NCI-H526 (cell line): ENCODE results near the gene SORCS3.
"Not testable (repeated sequence)": the region's sequence is repeated elsewhere in the genome, so short reads cannot be mapped to it uniquely, and the experiment has no call there.

Experiments
- DNase-seq, 2 experiments: peaks; one replicate each; lab custom pipeline; 2025; lab: John Stamatoyannopoulos, UW

The SORCS3 gene

DNA sequence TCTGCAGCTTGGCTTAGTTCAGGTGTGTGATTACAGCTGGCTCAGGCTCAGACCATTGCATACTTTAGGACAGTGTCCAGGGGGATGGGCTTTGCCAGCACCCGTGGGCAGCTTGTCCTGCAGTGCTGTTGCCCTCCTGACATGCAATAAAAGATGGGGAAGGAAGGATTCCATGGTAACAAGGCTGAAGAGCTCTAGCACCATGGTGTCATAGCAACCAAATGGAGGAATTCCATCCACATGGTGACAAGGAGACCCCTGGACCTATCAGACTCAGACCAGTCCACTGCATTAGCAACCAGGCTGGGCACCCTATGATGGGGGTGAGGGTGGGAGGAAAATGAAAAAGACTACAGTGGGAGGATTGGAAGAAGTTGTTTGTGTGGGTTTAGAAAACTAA is 49.9 kb downstream of the SORCS3 start:
- no peak for DNase-seq

DNA sequence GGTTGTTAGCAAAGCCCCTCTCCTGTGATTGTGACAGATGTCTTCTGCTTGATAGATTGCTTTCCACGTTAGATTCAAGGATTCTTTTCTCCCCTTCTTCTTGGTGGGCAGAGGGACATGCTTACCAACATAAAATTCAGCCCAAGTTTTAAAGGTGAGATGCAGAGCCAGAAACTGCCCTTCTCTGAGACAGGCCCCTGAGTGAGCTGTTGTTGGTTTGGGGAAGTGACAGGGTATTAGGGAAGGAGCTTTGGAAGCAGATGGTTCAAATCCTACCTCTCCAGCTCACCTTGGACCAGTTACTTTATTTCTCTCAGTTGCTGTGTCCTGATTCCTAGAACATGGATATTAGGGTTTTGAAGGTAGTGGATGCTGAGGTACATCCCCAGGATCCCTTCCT is 53.0 kb downstream of the SORCS3 start:
- no peak for DNase-seq

DNA sequence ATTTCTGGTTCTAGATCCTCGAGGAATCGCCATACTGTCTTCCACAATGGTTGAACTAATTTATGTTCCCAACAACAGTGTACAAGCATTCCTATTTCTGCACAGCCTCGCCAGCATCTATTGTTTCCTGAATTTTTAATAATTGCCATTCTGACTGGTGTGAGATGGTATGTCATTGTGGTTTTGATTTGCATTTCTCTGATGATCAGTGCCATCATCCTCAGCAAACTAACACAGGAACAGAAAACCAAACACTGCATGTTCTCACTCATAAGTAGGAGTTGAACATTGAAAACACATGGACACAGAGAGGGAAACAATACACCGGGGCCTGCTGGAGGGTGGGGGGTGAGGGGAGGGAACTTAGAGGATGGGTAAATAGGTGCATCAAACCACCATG is 62.2 kb downstream of the SORCS3 start:
- DNase-seq: not testable (repeated sequence)

DNA sequence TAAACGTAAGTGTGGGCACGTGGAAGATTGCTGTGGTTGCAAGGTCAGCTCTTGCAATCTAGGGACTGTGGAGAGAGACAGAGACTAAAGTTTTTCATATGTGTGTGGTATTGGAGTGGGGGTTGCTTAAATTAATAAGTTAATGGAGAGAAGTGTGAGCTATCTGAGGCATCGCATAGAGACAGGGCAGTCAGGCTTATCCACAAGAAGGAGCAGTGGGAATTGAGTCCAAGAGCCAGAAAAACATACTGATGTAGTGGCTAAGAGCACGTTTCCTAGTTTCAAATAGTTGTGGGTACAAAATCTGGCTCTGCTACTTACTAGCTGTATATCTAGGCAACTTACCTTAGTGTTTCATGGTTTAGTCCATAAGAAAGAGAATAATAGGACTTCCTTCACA is 65.8 kb downstream of the SORCS3 start:
- no peak for DNase-seq

DNA sequence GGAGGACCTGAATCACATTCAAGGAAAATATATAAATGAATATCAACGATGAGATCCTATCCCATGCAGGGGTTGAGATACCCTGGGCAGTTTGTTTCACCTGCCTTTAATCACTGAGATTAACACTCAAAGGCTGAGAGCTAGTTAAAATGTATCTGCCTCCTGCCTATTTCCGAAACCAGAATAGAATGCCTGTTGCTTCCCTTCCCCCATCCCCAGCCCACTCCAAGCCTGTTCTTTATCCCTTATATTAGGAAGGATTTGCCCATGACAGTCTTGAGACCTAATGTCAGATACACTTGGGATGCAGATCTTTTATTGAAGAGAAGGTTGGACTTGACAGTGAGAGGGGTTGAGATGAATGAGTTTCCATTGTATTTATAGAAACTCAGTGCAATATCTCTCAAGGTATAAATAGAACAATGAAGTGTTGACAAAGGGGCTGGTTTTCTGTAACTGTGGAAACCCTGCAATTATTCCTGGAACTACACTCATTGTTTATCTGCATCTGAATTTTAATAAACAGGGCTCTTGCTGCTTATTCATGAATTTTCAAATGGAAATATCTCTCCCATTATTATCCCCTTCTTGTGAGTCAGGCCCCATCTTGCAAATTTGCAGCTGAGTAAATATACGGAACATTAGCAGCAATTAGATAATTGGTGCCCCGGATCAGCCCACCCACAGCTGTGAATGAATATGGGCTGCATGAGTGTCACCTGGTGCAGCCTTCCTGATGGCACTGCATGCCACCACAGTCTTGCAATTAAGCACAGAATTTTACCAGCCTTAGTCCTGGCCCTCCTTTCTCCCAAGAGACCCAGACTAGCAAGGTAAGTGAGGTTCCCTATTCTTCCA is 66.7 kb downstream of the SORCS3 start:
- DNase-seq: no peak

DNA sequence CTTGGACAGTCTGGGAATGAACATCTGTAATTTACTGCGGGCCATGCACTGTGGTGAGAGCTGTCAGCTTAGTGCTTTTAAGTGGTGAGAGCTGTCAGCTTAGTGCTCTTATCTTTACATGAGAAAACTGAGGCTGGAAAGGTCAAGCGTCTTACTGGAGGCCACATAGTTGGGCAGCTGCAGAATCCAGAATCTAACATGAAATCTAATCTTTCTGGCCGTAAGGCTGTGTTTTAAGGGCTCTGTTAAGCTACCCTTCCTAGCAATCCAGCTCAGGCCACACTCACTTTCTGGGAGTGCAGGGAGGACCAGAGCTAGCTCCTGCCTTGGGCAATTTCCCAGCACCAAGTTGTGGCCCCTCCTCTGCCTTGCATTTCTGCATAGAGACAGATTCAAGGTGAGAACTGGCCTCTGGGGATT is 70.2 kb downstream of the SORCS3 start:
- no peak for DNase-seq

DNA sequence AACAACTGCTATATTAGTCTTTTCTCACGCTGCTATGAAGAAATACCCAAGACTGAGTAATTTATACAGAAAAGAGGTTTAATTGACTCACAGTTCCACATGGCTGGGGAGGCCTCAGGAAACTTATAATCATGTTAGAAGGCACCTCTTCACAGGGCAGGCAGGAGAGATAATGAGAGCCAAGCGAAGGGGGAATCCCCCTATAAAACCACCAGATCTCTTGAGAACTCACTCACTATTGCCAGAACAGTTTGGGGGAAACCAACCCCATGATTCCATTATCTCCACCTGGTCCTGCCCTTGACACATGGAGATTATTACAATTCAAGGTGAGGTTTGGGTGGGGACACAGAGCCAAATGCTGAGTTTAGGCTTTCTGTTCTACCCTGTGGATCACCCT is 89.5 kb downstream of the SORCS3 start:
- DNase-seq: not testable (repeated sequence)

DNA sequence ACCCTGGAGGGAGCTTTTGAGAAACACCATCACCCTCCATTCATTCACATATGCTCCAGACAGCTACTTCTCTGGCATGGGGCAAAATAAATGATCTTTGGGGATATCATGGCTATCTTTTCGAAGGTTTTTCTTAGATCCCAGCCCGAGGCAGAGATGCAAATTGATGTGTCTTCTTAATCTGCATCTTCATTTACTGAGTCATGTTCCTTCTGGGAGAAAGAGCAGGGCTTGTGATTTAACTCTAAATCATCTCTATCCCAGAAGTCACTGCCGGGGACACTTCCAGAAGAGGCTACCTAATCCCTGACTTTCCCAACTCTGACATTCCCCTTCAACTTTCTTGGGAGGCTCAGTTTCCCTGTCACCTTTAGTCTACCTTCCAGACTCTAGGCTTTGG is 90.1 kb downstream of the SORCS3 start:
- DNase-seq: no peak

DNA sequence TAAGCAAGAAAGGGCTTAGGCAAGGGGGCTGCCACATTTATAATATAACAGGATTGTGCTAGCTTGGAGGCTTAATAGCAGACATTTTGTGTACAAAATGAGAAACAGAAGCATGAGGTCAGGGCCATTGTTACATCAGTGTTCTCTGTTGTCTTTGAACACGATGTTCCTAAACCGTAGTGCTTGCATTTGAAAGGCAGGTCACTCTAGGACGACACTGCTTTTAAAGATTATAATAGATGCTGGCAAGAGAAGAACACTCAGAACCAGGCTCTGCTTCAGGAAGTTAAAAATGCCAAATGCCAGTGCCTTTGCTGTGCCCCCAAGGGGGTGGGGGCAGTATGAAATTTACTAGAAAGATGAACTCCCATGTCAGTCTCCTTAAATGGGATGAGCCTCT is 91.1 kb downstream of the SORCS3 start:
- no peak for DNase-seq

DNA sequence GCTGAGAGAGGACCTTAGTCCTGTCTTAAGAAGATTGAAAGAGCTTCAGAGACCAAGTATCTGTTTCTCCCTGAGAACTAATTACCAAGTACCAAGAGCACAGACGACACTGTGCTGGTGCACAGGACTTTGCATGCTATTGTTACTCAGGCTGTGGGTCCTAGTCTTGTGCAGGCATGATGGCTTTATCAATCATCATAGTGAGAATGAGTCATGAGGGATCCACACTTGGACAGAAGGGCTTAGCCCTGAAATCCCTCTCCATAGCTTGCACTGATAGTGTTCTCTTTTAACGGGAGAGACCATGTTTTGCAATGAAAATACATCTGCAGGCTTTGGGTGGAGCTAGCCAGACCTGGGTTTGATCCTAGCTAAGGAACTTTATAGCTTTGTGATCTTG is 93.3 kb downstream of the SORCS3 start:
- no peak for DNase-seq

DNA sequence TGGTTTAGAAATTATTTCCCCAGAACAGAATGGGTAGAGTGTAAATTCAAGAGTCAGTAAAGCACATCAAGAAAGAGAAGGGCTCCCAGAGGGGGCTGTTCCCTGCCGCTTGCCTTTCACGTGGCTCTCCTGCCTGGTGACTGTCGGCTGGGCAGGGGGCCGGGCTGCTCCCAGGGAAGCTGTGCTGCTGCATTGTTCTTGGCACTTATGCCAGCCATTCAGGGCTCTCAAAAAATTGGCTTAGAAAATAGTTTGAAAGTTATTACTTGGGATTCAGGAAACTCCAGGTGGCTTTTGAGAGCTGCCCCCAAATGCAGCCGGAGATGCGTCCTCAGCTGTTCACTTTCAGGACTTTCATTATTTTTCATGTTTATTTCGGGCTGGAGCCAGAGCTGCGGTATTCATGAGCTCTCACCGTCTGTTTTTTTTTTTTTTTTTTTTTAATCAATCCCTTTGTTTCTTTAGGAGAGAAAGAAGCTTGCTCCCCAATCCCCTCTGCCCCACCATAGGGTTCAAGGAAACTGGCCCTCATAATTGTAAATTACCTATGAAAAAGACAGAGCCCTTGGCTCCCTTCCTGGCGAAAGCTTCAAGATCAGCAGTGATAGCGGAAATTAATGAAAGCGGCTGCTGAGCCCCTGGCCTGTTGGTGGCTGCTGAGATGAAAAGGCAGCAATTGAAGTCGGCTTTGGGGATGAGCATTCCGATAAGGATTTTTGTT is 94.1 kb downstream of the SORCS3 start:
- no peak for DNase-seq

DNA sequence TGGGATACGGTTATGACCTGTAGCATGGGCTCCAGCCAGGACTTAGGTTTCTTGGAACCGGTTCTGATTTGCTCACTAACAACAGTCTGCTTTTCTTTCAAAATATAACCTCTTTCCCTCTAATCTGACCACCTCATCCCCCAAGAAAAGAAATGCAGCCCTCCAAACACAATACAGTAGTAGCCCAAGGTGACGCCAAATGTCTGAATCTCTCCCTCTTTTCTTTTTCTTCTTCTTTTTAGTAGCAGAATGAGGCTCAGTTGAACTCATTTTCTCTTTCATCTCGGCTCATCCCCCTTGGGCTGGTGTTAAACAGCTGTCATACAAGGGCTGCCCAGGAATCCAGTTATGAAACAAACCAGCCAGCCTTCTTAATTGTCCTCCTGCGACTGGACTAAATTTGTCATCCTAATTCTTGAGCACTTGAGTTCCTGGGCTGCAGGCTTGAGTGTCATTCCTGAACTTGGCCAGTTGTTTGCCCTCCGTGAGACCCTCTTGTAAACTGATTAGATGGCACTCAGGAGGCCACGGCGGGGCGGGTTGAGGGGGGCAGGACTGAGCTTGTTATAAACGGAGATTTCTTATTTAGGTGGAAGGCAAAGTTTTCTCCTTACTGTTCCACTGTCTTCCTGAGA is 94.8 kb downstream of the SORCS3 start:
- no peak for DNase-seq

DNA sequence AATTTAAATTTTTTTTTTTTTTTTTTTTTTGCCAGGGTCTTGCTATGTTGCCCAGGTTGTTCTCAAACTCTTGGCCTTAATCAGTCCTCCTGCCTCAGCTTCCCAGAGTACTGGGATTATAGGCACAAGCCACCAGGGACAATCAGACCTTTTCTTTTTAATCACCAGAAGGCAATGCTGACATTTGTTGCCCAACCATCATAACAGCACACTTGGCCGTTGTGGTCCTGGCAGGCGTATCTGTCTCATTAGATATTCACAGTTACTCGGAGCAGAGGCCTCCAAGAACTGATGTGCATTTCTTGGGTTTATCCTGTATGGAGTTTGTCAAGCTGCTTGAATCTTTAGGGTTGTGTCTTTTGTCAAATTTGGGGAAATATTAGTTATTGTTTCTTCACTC is 100.0 kb downstream of the SORCS3 start:
- no peak for DNase-seq

DNA sequence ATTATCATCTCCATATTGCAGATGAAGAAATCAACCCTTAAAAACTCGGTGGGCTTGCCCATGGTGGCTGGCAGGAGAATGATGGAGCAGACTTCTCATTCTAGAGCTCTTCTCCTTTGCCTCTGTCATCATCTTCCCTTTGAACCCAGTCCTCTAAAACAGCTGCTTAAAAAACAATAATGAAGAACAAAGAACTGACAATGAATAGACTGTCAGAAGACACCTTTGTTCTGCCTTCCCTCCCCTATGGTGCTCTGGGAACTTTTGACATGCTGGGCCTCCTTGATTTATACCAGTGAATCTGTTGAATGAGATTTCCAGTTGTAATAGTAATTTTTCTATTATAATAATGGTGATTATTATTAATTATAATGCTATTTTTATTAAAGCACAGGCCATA is 103.0 kb downstream of the SORCS3 start:
- DNase-seq: no peak

DNA sequence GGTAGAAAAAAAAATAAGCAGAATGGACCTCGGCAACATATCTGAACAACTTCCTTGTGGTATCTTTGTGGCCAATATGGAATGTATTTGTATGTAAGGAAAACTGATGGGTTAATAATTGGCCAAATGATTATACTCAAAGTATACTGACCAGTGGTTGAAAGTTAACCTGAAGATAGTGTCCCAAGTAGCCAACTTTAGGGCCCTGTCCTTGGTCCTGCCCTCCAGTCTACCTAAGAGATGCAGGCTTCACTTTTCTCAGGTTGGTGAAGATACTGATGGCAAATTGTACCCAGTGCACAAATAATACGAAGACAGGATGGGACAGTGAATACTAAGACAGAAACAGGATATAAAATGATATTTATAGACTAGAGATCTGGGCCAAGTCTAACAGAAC is 109.2 kb downstream of the SORCS3 start:
- DNase-seq: no peak

DNA sequence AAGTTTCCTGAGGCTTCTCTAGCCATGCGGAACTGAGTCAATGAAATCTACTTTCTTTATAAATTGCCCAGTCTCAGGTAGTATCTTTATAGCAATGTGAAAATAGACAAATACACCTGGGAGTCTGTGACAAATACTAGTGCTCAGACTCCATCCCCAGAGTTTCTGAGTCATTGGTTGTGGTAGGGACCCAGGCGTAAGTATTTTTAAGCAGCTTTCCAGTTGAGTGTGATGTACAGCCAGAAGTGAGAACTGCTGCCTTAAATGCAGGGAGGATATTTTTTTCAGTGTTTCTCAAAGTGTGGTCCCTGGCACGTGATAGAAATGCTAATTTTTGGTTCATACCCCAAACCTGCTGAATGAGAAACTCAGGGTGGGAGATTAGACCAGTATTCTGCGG is 121.7 kb downstream of the SORCS3 start:
- no peak for DNase-seq

DNA sequence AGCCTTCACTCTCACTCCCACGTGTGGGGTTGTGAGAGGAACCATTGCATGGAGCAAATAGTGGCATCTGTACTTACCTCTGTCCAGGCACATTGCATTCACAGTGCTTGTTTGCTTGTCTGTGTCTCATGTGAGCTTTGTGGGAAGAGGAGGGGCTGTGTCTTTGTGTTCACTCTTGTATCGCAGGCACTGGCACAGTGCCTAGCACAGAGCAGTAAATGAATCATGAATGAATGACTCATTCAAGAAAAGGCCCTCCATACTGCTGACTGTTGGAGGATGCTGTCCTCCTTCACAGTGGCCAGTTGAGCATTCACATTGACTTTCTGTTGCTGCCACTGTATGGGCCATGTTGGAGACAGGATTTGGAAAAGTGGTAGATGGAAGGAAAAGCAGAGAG is 125.3 kb downstream of the SORCS3 start:
- no peak for DNase-seq

DNA sequence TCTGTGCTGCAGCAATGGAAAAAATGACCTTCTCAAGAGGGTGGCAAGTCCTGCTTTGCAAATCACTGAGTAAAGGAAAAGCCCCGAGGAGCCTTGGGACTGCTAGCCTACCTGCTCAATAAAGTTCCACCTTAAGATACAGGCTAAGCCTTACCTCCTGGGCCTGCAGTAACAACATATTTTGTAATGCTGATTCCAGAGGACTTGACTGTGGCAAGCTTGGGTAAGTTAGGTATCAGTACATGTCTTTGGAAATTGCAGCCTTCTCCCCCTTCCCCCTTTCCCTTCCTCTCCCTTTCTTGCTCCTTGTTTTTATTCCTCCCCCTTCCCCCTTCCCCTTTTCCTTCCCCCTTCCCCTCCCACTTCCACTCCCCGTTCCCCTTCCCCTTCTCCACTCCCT is 126.2 kb downstream of the SORCS3 start:
- DNase-seq: no peak

DNA sequence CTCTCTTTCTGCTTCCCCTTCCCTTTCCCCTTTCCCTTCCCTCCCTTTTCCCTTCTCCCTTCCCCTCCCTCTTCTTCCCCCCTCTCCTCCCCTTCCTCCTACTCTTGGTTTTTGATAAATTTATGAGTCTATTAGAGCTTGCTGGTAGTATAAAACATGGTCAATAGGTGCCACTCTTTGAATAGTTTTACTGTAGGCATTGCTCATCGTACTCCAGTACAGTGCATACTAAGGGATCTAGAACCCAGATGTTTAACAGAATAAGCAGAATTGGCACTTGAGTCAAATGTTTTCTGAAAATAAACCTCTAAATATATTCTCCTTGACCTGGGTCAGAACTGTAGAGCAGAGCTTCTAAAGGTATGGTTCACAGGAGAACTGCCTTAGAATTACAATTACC is 126.7 kb downstream of the SORCS3 start:
- no peak for DNase-seq

DNA sequence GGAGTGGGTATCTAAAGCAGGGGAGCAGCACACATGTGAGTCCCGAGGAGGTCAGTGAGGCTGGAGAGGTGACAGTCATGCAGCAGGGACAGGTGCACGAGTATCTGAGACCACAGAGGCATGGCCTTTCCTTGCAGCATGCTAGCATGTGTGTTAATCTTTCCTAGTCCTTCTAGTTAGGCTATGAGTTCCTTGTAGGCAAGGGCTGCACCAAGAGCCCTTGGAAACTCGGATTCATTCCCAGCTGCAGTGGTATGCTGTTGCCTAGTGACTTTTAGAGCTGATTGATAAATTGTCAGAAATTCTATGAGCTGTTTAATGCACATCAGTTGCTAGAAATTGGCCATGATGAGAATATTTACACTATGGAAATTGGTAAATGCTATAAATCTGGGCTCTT is 132.0 kb downstream of the SORCS3 start:
- no peak for DNase-seq

DNA sequence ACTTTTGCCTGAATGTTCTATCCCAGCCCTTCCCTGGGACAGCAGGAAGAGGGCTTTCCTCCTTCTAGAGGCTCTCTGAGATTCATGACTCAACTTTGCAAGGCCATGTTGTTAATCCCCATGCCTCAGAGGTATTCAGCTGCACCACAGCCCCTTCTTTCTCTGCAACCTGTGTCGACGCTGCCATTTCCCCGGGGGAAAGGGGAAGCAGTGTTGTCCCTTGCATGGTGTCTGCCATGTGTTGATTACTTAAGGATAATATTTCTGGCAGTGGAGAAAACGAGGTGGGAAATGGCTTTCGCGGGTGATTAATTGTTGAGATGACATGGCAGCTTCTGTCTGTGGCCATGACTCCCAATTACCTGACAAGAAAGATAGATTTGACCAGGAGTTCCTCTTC is 133.1 kb downstream of the SORCS3 start:
- DNase-seq: no peak

DNA sequence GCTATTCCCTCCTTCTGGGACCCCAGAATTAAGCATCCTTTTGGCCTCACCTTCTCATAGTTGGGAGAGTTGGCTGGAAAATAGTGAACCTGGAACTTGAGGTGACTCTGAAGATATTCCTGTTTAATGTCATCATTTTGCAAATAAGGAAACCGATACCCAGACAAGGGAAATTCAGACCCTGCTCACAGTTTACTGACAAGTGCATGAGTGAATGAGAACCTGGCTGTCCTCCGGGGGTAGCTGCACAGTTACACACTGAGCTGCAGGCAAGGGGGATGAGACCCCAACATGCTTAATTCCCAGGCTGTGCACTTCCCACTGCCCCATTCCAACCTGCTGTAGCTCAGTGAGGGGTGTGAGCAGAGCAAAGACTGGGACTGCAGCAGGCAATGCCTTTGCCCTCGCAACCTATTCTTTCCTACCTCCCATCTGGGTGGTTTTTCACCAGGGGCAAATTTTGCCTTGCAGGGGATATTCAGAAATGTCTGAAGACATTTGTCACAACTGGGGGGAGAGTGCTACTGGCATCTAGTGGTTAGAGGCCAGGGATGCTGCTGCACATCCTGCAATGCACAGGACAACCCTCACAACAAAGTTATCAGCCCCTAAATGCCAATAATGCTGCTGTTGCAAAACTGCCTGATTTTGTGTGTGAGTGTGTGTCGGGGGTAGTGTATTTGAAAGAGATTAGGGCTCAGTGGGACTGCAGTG is 136.2 kb downstream of the SORCS3 start:
- DNase-seq: no peak
